Dendritic cell treated with granulocyte-macrophage colony-stimulating factor and Interleukin-4, amounts not matched to agents 40 ng/mL and 50 ng/mL, for 4 days (primary cell): ENCODE measurements around the gene RUBCN.
"Not testable (repeated sequence)": the region's sequence is repeated elsewhere in the genome, so short reads cannot be mapped to it uniquely, and the experiment has no call there.

ENCODE experiments used
- H3K27ac Mint-ChIP-seq: one replicate; pipeline ENCODE4 v1.8.0; 2022; ENCODE audit warnings: mild to moderate bottlenecking, mixed read lengths
- H3K27me3 Mint-ChIP-seq: one replicate; pipeline ENCODE4 v1.8.0; 2022; ENCODE audit warnings: mild to moderate bottlenecking, mixed read lengths
- H3K36me3 Mint-ChIP-seq: one replicate; pipeline ENCODE4 v1.8.0; 2022; ENCODE audit warnings: low read depth, mixed read lengths
- H3K4me1 Mint-ChIP-seq: one replicate; pipeline ENCODE4 v1.8.0; 2022; ENCODE audit warnings: low read depth, mixed read lengths
- H3K4me3 Mint-ChIP-seq: one replicate; pipeline ENCODE4 v1.8.0; 2022; ENCODE audit warnings: mild to moderate bottlenecking, moderate library complexity, mixed read lengths
- H3K9me3 Mint-ChIP-seq: one replicate; pipeline ENCODE4 v1.8.0; 2022; ENCODE audit warnings: mixed read lengths
- intact Hi-C: fragments of 100-400 bp; cut with micrococcal nuclease; formaldehyde crosslinking; loops from one replicate; pipeline ENCODE4 v1.15.0; 2022

RUBCN gene

DNA sequence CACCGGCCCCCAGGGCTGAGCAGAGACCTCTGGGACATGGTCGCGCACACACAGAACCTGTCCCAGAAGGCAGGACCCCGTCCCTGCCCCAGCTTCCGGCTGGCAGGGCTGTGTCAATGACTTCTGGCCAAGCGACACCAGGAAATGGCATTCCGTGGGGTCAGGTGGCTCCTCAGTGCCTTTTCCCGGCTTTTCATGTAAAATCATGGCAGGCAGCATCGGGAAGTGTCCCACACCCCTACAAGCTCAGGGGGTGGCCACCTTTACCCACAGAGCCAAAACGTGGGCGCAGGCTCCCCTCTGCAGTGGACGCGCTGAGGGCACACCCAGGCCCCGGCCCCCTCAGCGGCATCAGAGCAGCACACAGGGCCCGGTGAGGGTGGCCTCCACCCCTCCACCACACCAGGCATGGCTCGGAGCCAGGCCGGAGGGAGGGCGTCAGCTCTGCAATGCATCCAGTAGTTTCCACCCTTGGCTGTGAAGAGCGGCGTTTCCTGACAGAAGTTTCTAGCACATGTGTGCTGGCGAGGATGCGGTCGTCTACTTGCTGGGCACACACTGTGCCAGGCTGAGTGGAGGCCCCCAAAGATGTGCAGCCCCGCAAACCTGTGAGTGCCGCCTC, 70.4 kb downstream of the RUBCN start:
- H3K36me3 Mint-ChIP-seq, H3K27ac Mint-ChIP-seq, H3K4me1 Mint-ChIP-seq, intact Hi-C loops, H3K9me3 Mint-ChIP-seq, H3K4me3 Mint-ChIP-seq: not testable (repeated sequence)
- peaks cover 12% of the 10 kb centered on the region for H3K27me3 Mint-ChIP-seq

DNA sequence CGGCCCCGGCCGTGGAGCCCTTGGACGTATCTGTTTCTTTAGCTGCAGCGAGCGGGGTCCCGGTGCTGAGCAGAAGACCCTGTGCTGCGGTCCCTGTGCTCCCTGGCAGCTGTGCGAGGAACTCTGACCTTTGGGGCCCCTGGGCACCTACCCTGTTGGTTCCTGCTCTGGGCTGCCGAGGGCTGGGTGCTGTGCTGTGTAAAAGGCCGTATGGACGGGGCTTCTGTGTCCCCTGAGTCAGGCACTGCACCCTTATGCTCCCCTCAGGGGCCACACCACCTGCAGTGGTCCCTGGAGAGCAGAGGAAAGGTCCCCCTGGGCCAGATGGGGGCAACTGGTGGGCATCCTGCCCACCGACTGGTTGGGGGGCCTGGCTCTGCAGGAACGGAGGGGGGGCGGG, 71.2 kb downstream of the RUBCN start:
- H3K27me3 Mint-ChIP-seq, result peaks cover 12% of the 10 kb centered on the region
- H3K9me3 Mint-ChIP-seq, H3K36me3 Mint-ChIP-seq, H3K4me1 Mint-ChIP-seq, H3K4me3 Mint-ChIP-seq, intact Hi-C loops, H3K27ac Mint-ChIP-seq: not testable (repeated sequence)

DNA sequence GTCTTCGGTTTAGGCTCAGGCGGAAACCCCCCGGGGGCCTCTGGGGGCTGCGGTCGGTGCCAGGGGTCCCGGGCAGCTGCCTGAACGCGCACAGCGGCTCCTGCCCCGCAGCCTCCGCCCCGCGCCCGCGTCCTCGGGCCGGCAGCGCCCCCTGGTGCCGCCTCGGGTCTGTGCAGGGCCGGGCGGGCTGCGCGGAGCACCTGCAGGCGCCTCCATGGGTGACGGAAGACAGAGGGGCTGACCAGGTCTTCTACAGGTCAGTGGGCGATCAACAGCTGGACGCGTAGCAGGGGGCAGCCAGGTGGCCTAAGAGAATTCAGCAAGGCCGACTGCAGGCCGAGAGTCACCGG, 71.6 kb downstream of the RUBCN start:
- H3K27ac Mint-ChIP-seq, H3K4me3 Mint-ChIP-seq, H3K9me3 Mint-ChIP-seq, H3K4me1 Mint-ChIP-seq, H3K36me3 Mint-ChIP-seq, intact Hi-C loops: not testable (repeated sequence)
- peaks cover 12% of the 10 kb centered on the region for H3K27me3 Mint-ChIP-seq

DNA sequence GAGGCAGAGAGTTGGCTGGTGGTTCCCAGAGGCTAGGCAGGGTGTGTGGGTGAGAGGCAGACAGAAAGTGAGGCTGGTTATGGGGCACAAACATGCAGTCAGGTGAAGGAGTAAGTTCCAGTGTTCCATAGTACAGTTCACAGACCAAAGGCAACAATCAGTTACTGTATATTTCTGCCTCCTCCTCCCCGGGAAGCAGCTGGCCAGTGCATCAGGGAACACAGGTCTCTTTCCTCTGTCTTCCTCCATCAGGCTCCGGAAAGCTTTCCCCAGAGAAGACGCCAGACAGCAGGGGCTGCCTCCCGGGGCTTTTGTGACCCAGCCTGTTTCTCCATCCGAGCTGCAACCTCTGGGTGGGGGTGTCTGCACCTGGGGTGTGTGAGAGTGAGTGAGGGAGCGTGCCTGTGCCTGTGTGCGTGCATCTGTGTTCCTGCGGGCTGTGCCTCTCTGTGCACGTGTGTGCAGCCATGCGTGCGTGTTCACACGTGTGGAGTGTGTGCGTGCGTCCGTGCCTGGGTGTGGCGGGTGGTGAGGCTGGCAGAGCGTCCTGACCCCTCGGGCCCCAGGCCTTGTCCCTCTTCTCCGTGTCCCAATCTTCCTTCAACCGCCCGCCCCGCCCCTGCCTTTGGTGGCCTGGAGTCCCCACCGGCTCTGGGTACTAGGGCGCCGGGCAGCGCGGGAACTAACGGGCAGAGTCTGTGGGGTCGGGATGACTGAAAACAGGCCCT, 72.1 kb downstream of the RUBCN start:
- H3K4me1 Mint-ChIP-seq, H3K27ac Mint-ChIP-seq, H3K36me3 Mint-ChIP-seq, intact Hi-C loops, H3K9me3 Mint-ChIP-seq: not testable (repeated sequence)
- Mint-ChIP-seq H3K4me3 (peak overlapping the region; percentile 51), H3K27me3 (peaks cover 12% of the 10 kb centered on the region)

DNA sequence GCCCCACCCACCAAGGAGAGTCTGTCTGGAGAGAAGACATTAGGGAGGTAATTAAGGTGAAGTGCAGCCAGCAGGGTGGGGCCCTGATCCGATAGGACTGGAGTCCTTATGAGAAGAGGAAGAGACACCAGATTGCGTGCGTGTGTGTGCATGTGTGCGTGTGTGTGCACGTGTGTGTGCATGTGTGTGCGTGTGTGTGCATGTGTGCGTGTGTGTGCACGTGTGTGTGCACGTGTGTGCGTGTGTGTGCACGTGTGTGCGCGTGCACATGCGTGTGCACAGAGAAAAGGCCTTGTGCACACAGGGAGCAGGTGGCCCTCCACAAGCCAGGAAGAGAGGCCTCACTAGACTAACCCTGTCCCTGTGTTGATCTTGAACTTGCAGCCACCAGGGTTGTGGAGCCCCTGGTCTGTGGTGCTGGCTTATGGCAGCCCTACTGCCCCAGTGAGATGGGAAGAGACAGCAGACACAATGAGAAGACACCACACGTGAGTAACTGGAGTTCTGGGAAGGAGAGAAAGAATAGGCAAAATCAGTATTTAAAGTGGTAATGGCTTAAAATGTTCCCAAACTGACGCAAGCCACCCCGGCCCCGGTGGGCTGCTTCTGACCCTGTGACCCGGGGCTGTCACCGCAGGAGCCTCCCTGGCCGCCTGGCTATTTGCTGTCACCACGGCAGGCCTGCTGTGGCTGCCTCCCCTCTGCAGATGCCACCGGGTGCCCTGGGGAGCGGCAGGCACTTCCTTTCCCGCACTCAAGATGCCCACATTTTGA, 73.2 kb downstream of the RUBCN start:
- H3K4me1 Mint-ChIP-seq, intact Hi-C loops, H3K27ac Mint-ChIP-seq, H3K4me3 Mint-ChIP-seq, H3K36me3 Mint-ChIP-seq, H3K9me3 Mint-ChIP-seq: not testable (repeated sequence)
- H3K27me3 Mint-ChIP-seq, result peaks cover 12% of the 10 kb centered on the region

DNA sequence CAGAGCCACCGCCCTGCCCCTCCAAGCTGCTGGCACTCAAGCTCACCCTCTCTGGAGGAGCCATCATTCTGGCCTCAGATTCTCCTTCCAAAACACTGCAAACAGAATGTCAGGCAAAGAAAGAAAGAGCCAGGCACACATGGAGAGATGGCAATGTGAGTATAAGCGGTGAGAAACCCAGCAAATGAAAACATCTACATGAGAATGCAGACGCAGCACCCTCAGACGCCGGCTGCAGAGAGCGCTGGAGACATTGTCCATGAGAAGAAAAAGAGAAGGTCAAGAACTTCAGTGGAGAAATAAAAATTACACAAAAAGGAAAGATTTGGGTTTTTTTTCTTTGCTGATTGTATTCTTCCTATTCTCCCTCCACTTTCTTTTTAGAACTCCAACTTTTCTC, 74.4 kb downstream of the RUBCN start:
- H3K9me3 Mint-ChIP-seq, H3K36me3 Mint-ChIP-seq, H3K27ac Mint-ChIP-seq, H3K4me3 Mint-ChIP-seq, H3K4me1 Mint-ChIP-seq, intact Hi-C loops: not testable (repeated sequence)
- H3K27me3 Mint-ChIP-seq, result peaks cover 12% of the 10 kb centered on the region

DNA sequence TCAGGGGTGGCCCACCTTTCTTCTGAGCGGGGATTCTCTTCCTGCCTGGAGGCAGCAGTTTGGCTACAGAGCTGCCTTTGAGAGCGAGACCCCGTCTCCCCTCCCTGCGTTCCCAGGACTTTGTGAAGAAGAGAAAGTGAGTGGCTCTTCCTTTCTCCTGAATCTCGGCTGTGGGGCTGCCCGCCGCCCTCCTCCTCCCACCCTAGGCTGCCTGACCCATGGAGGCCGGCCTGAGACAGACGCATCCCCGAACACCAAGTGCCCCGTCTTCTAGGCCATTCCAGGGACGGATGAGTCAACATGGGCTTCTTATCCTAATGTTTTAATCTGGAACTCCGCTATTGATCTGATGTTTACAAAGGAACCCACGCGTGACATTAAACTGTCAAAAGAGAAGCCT, 74.8 kb downstream of the RUBCN start:
- H3K4me3 Mint-ChIP-seq, intact Hi-C loops: not testable (repeated sequence)
- H3K27me3 Mint-ChIP-seq, result peaks cover 16% of the 10 kb centered on the region

DNA sequence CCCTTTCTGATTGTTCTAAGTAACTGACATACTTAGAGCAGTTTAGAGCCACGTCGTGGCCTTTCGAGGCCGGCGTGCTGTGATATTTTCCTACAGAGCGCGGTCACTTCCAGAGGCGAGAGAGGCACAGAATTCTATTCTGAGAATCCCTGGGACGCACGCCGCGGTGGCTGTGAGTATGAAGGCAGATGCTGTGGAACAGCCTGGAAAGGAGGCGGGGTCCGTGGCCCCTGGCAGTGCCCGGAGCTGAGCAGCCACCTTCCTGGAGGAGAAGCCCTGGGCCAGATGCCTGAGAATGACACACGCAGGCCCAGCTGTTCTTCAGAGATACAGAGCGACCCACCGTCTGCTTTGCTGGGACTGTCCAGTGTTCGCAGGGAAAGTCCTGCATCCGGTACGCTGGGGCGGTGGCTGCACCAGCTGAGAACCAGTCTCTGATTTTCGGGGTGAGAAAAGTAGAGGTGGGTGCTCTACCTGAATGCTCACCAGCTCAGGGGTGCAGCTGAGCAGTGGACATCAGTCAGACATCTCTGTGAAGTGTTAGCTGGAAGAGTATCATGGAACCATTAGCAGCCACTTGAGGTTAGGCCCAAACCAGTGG, 75.4 kb downstream of the RUBCN start:
- intact Hi-C loops, H3K4me3 Mint-ChIP-seq, H3K27ac Mint-ChIP-seq, H3K36me3 Mint-ChIP-seq, H3K4me1 Mint-ChIP-seq, H3K9me3 Mint-ChIP-seq: not testable (repeated sequence)
- peaks cover 18% of the 10 kb centered on the region for H3K27me3 Mint-ChIP-seq

More for the DNA sequence above, 74.8 kb downstream of the RUBCN start:
- H3K9me3 Mint-ChIP-seq, H3K4me1 Mint-ChIP-seq, H3K36me3 Mint-ChIP-seq, H3K27ac Mint-ChIP-seq: not testable (repeated sequence)

DNA sequence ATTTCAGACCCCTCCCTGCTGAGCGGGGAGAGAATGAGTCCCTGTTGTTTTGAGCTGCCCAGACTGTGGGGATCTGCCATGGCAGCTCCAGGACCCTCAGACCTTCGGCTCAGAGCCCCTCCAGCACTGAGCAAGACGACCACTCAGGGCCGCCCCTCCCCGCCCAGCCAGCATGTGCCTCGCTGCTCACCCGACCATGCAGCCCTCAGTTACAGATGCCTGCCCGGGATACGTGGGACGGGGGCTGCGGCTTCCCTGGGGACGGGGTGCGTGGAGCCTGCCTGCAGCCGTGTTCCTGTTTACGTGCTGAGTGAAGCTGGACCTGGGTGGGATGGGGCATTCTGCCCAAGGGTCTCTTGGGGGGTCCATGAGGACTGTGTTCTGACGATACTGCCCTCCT, 77.0 kb downstream of the RUBCN start:
- H3K4me3 Mint-ChIP-seq, intact Hi-C loops, H3K4me1 Mint-ChIP-seq, H3K36me3 Mint-ChIP-seq, H3K9me3 Mint-ChIP-seq, H3K27ac Mint-ChIP-seq: not testable (repeated sequence)
- H3K27me3 Mint-ChIP-seq, result peaks cover 22% of the 10 kb centered on the region

DNA sequence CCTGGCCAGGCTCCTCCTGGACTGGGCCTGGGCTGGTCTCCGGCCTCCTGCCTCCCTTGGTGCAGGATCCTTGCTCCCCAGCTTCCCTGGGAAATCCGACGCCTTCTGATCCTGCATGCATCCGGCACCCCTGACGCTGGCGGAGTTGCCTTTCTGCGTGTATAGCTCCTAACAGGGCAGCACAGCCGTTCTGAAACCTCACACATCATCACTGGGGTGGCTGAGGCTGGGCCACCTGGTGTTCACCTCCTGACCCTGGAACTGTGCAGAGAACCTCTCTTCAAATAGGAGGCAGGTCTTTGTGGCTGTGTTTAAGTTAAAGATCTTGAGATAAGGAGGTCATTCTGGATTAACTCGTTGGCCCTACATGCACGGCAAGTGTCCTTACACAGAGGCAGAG, 77.6 kb downstream of the RUBCN start:
- H3K27me3 Mint-ChIP-seq, result peaks cover 18% of the 10 kb centered on the region

DNA sequence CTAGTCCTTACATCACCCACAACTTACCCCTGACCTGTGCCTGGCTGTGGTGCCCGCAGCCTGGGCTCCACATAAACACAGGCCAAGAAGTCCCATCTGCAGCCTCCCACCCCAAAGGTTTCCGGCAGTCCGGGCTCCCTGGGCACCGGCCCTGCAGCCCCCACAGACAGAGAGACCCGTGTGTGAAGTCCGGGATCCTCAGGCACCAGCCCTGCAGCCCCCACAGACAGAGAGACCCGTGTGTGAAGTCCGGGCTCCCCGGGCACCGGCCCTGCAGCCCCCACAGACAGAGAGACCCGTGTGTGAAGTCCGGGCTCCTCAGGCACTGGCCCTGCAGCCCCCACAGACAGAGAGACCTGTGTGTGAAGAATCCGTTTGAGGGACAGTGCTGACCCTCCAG, 78.0 kb downstream of the RUBCN start:
- H3K27me3 Mint-ChIP-seq, result peaks cover 18% of the 10 kb centered on the region
- intact Hi-C loops, H3K27ac Mint-ChIP-seq, H3K4me3 Mint-ChIP-seq, H3K4me1 Mint-ChIP-seq, H3K9me3 Mint-ChIP-seq, H3K36me3 Mint-ChIP-seq: not testable (repeated sequence)

More for the DNA sequence above, 77.6 kb downstream of the RUBCN start:
- H3K9me3 Mint-ChIP-seq, H3K4me1 Mint-ChIP-seq, H3K4me3 Mint-ChIP-seq, intact Hi-C loops, H3K27ac Mint-ChIP-seq, H3K36me3 Mint-ChIP-seq: not testable (repeated sequence)

DNA sequence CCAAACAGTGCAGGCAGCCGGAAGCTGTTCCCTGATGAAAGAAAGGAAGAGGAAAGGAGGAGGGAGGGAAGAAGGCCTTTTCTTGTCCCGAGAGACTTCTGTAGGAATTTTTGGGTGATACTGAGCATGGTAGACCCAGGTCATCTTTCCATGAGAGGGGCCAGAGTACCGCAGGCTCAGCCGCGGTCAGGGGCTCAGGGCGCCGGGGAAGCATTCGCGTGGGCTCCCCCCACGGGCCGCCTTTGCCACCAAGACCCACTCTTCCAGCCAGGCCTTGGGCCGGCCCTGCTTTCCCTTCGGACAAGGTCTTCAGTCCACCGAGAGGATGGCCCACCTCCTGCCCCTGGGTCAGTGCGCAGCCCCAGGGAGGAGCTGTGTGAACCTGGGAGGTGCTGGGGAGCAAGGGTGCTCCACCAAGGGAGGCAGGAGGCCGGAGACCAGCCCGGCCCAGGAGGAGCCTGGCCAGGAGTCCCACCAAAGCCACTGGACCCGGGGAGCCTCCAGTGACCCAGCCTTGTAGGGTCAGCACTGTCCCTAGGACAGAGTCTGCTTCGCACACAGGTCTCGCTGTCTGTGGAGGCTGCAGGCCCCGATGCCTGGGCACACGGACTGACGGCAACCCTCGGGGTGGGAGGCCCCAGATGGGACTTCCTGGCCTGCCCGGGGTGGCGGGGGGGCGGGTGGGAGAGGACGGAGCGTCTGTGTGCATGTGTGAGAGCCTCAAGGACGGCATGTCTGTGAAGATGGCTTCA, 79.0 kb downstream of the RUBCN start:
- H3K27ac Mint-ChIP-seq, H3K36me3 Mint-ChIP-seq, intact Hi-C loops, H3K9me3 Mint-ChIP-seq, H3K4me1 Mint-ChIP-seq, H3K4me3 Mint-ChIP-seq: not testable (repeated sequence)
- H3K27me3 Mint-ChIP-seq, result peaks cover 14% of the 10 kb centered on the region

DNA sequence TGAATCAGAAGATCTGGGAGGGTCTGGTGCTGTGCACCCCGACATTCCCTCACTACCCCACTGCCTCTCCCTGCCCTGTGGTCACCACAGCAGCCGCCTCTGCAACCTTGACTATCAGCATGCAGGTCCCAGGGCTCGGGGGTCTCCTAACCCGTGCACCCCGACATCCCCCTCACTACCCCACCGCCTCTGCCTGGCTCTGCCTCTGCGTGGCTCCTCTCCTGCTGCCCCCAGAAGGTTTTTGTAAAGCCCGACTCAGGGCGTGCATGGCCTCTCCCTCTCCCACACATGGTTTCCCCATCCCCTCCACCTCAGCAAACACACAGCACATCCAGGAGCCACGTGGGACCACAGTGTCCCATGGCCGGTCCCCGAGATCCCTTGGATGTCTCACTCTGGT, 79.7 kb downstream of the RUBCN start:
- H3K9me3 Mint-ChIP-seq, intact Hi-C loops, H3K4me1 Mint-ChIP-seq, H3K4me3 Mint-ChIP-seq, H3K27ac Mint-ChIP-seq, H3K36me3 Mint-ChIP-seq: not testable (repeated sequence)
- H3K27me3 Mint-ChIP-seq, result peaks cover 12% of the 10 kb centered on the region

DNA sequence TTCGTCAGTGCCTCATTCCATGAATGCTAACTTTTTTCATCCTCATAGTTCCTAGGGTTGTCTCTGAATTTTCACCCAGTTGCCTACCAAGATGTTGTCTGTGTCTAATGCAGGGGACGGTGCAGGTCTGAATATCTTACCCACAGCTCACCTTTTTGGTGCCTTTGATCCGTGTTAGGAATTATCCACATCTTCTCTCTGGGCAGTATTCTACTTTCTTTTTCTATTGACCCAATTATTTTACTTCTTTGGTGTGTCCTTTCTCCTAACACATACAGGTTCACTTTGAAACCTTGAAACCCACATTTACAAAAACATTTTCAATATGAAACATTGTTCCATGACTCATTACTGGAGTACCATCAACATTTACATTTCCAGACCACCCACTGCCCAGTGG, 80.6 kb downstream of the RUBCN start:
- H3K9me3 Mint-ChIP-seq, H3K4me3 Mint-ChIP-seq, intact Hi-C loops, H3K4me1 Mint-ChIP-seq, H3K27ac Mint-ChIP-seq, H3K36me3 Mint-ChIP-seq: not testable (repeated sequence)
- peaks cover 14% of the 10 kb centered on the region for H3K27me3 Mint-ChIP-seq
